GM21825 (cell line): Measurements from ENCODE around the gene NELL2.
"Not testable (repeated sequence)": the region's sequence is repeated elsewhere in the genome, so short reads cannot be mapped to it uniquely, and the experiment has no call there.

Experiments used
- ATAC-seq: cut with Tn5 transposase; IDR thresholded peaks from one replicate; pipeline ENCODE4 v1.9.1; 2021; ENCODE audit warnings: mild to moderate bottlenecking, moderate library complexity; ENCODE audit not compliant: unreplicated experiment

The NELL2 gene

GRCh38 chr12:44779766-44780165 is 96.3 kb downstream of the NELL2 start:
- no peak for ATAC-seq

DNA sequence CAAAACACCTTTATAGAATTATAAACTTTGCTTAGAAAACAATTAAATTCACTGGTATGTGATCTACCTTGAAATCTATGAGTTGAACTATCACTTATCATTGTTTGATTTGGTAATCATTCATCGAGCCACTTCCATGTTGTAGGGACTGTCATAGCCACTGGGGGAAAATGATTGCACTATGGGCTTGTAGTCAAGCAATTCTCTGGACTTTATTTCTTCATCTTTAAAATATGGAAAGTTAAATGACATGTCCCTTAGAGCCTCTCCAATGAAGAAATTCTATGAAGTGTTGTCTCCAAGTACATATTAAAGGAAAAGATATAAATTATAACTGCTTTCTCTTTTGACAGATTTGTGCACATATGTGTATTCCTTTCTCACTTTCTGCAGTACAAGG is 97.3 kb downstream of the NELL2 start:
- no peak for ATAC-seq

GRCh38 chr12:44777044-44777443 is 99.1 kb downstream of the NELL2 start:
- no peak for ATAC-seq

DNA sequence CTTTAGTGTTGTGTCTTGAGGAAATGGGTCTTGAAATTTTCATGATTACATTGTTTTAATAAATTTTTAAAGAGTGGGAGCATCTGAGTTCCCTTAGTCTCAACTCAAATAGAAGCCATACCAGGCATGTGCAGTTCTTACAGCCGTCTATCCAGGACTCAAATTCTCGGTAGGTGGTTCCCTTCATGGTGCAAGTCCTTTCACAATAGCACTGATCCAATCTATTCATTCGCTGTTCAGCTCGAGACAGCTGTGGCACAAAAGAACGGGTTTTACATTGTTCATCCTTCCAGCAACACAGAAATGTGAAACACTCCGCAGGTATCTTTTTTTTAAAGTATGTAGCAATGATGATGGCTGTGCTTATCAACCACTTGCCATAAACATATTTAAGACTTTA is 100.2 kb downstream of the NELL2 start:
- ATAC-seq, result no peak

- ATAC-seq, result no peak
These were observed 101.2 kb downstream of the NELL2 start for GRCh38 chr12:44774815-44775411.

DNA sequence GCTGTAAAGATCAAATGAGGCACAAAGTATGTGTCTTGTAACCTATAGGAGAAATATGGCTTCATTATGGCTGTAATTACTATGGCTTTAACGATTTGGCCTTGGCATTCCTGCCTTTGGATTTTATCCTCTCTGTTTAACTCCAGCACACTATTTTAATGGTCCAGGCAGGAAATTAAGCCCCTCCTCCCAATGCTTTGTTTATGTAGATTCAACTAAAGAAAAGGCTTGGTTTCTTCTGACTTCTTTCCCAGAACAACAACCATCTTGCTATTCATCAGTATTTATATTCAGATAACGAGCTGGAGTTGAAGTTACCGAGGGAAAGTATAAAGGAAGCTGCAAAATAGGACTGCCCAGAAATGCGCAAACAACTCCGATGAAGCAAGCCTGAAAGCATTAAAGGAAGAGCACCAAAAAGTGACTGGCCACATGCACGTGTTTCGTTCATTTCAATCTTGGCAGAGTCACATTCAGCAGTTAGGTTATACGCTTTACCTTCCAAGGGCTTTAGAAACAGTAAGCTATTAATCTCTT is 104.6 kb downstream of the NELL2 start:
- no peak for ATAC-seq

GRCh38 chr12:44765796-44766195 is 110.3 kb downstream of the NELL2 start:
- no peak for ATAC-seq

DNA sequence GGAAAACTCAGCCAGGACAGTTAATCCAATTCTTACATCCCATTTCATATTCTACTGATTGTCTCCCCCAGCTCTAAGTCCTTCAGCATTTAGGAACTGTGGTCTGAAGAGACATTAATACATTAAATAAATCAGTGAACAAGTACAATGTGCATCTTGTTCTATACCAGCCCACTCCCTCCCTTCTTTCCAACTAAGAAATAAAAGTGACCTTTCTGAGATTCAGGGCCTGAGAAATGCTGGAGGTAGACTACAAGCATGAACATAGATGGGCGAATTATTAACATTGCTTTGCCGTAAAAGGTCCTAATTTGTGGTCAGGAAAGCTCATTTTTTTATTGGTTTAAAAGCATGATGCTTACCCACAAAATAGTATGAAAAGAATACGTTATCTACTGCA is 113.1 kb downstream of the NELL2 start:
- ATAC-seq, result no peak

- ATAC-seq, result no peak
These were observed 116.8 kb downstream of the NELL2 start for GRCh38 chr12:44759289-44759688.

GRCh38 chr12:44750468-44750867 is 125.6 kb downstream of the NELL2 start:
- ATAC-seq, result no peak

- ATAC-seq, result no peak
These were observed 126.5 kb downstream of the NELL2 start for GRCh38 chr12:44749566-44749965.

GRCh38 chr12:44748950-44749468 is 127.1 kb downstream of the NELL2 start:
- ATAC-seq, result no peak

DNA sequence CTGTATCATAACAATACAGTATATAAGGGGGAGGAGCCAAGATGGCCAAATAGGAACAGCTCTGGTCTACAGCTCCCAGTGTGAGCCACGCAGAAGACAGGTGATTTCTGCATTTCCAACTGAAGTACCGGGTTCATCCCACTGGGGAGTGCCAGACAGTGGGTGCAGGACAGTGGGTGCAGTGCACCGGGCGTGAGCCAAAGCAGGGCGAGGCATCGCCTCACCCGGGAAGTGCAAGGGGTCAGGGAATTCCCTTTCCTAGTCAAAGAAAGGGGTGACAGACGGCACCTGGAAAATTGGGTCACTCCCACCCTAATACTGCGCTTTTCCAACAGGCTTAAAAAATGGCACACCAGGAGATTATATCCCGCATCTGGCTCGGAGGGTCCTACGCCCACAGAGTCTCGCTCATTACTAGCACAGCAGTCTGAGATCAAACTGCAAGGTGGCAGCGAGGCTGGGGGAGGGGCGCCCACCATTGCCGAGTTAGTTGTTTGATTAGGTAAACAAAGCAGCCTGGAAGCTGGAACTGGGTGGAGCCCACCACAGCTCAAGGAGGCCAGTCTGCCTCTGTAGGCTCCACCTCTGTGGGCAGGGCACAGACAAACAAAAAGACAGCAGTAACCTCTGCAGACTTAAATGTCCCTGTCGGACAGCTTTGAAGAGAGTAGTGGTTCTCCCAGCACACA is 134.7 kb downstream of the NELL2 start:
- ATAC-seq, result not testable (repeated sequence)

DNA sequence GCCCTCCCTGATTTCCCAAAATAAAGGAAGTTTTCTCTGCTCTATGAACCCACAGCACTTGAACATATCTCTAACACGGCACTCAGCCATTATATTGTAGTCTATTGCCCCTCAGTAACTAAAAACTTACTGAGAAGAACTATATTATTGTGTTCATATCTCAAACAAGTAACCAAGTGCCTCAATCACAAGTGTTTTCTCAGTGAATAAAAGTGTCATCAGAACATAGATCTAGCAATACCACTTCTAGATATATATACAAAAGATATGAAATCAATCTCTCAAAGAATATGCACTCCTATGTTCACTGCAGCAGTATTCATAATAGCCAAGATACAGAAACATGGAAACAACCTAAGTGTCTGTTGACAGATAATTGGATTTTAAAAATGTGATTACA is 138.1 kb downstream of the NELL2 start:
- ATAC-seq, result no peak

GRCh38 chr12:44728566-44728965 is 147.5 kb downstream of the NELL2 start:
- no peak for ATAC-seq

DNA sequence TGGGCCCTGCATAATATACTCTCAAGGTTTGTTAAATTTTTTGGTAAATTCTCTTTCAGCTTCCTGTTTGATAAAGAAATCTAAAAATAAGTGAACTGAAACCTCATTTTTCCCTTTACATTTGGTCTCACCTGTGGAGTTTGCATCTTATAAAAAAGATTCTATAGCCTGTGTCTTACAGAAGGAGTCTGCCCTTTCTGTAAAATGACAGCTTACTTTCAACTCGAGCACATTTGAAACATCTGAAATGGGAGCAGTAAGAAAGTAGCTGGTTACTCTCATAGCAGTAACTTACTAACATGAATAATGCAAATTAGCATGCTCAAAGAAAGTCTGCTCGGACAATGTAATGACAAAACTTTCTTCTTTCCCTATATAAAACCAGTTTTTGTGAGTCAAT is 155.8 kb downstream of the NELL2 start:
- ATAC-seq, result no peak

DNA sequence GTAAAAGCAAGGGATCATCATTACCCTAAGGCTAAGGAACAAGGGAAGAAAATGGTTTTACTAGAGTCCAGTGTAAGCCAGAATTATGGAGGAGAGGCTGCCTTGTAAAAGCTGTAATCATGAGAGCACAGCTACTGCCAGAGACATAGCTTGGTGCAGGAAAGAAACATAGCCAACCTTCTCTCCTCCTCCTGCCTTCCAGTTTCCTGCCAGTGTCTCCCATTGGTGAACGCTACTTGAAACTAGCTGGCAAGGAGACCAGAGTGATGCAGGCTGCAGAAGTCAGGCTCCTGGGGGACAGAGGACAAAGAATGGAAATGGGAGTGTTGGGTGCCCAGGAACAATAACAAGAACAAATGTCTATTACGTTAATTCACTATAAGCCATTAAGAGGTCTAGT is 158.5 kb downstream of the NELL2 start:
- no peak for ATAC-seq

- ATAC-seq, result no peak
These were observed 159.4 kb downstream of the NELL2 start for GRCh38 chr12:44716711-44717110.

- no peak for ATAC-seq
These were observed 164.4 kb downstream of the NELL2 start for GRCh38 chr12:44711736-44712135.

GRCh38 chr12:44709166-44709565 is 166.9 kb downstream of the NELL2 start:
- ATAC-seq, result no peak

GRCh38 chr12:44708218-44708617 is 167.9 kb downstream of the NELL2 start:
- no peak for ATAC-seq

- no peak for ATAC-seq
These were observed 172.8 kb downstream of the NELL2 start for GRCh38 chr12:44703182-44703910.
